Vagina (tissue), 2 donors: Measurements from ENCODE around the gene ZSWIM3. TPM values are rescaled to one million over a fixed set of nuclear protein-coding genes. Genes with fewer than 3 reads are reported as not detected.
A peak's percentile ranks its signal among the peaks of the same experiment; 100 is the strongest.

Experiments
- DNase-seq, 2 donors: peaks; one replicate each; pipeline ENCODE4 v3.0.0-alpha.2; 2017; ENCODE audit errors: extremely low spot score in 2 of 2
- H3K27ac ChIP-seq: fragments of 200-600 bp; sonication (generic); one replicate; pipeline ENCODE4 v1.5.1; 2019
- H3K27me3 ChIP-seq: fragments of 200-600 bp; sonication (generic); one replicate; pipeline ENCODE4 v1.5.1; 2019
- H3K36me3 ChIP-seq, 2 donors: fragments of 200-600 bp; sonication (generic); one replicate each; pipeline ENCODE4 v1.5.1; 2017 to 2019
- H3K4me1 ChIP-seq: fragments of 200-600 bp; sonication (generic); one replicate; pipeline ENCODE4 v1.5.1; 2019
- H3K4me3 ChIP-seq, 2 donors: fragments of 200-600 bp; sonication (generic); 1 replicate in 1 of 2; 2 replicates in 1 of 2; pipeline ENCODE4 v1.5.1; 2016 to 2019
- H3K9me3 ChIP-seq: fragments of 200-600 bp; sonication (generic); one replicate; pipeline ENCODE4 v1.5.1; 2019
- POLR2A ChIP-seq, 2 donors: fragments of 450-650 bp; IDR thresholded peaks; one replicate each; pipeline ENCODE4 v1.6.1; 2017; ENCODE audit warnings: antibody characterized with exemption in 2 of 2, mild to moderate bottlenecking in 2 of 2, moderate library complexity in 2 of 2
- POLR2AphosphoS5 ChIP-seq, 2 donors: sonication (generic); formaldehyde crosslinking; IDR thresholded peaks; one replicate each; pipeline ENCODE4 v1.9.0; 2017; ENCODE audit warnings: antibody characterized with exemption in 2 of 2, mild to moderate bottlenecking in 2 of 2, low read depth in 1 of 2; ENCODE audit not compliant: insufficient read depth in 1 of 2
- intact Hi-C: fragments of 100-400 bp; cut with DNase I; formaldehyde crosslinking; loops from one replicate; pipeline ENCODE4 v1.15.1; 2023
- total RNA-seq: library from RNA; depleted of rRNA; stranded (reverse); fragments of >200 nt; gene quantifications from one replicate; pipeline ENCODE4 v1.2.3, GENCODE V29; 2016
- TF ChIP-seq, protein P1 (sequence below), 3 experiments: fragments of 450-650 bp in 2 of 3; fragments of 200-600 bp in 1 of 3; sonication (generic) in 1 of 3; IDR thresholded peaks; one replicate each; pipeline ENCODE4 v1.5.1; 2017 to 2019; ENCODE audit warnings: antibody characterized with exemption in 3 of 3, mild to moderate bottlenecking in 2 of 3, moderate library complexity in 2 of 3

Gene ZSWIM3
- total RNA-seq, 1 donor from 2014 or later = 2.9 TPM

DNA sequence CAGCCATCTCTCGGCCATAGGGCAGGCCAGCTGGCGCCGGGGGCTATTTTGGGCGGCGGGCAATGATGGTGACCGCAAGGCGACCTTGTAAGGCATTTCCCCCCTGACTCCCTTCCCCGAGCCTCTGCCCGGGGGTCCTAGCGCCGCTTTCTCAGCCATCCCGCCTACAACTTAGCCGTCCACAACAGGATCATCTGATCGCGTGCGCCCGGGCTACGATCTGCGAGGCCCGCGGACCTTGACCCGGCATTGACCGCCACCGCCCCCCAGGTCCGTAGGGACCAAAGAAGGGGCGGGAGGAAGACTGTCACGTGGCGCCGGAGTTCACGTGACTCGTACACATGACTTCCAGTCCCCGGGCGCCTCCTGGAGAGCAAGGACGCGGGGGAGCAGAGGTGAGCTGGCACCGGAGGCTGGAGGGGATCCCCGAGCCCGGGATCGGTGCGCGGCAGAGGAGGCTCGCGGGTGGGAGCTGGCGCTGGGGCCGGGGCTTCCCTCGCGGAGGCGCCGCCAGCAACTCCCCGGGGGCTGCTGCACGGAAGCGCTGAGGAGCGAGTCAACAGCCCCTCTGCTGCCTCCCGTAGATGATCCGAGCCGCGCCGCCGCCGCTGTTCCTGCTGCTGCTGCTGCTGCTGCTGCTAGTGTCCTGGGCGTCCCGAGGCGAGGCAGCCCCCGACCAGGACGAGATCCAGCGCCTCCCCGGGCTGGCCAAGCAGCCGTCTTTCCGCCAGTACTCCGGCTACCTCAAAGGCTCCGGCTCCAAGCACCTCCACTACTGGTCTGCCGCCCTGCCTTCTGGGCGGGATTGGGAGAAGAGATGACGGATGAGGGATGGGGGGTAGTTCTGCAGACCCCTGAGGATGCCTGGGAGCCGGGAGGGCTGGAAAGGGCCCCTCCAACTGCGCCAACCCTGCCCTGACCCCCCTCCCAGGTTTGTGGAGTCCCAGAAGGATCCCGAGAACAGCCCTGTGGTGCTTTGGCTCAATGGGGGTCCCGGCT lies 33.9 kb downstream of the ZSWIM3 start, which contains the start of the genes CTSA and NEURL2:
Gene CTSA (plus strand): TSS at position 351 of the 999 bp plus-strand sequence. CDS start 234 bp downstream, at position 585.
Gene NEURL2 (minus strand): TSS at position 224 of the 999 bp plus-strand sequence. CDS start 217 bp downstream, at position 7.
- Histone ChIP-seq H3K4me1 (peaks cover 39% of the 10 kb centered on the region), H3K27me3 (no peaks in the 10 kb centered on the region), H3K9me3 (no peaks in the 10 kb centered on the region), H3K27ac (peak within 1 kb of the TSS; percentile 88), H3K36me3 (peaks cover 0 to 23% of the 10 kb centered on the region in 2 donors), H3K4me3 (peak within 1 kb of the TSS; percentile 67 to 92)
- intact Hi-C loops = loop anchor here (2.0 kb wide), 1 partner anchor 44 kb away; the partner anchor contains the start of gene PCIF1
- TF ChIP-seq POLR2A (IDR thresholded peaks at IDR 0.05) (no peak), POLR2AphosphoS5 (IDR thresholded peaks at IDR 0.05; ENCODE audit: insufficient read depth in 1 of 2, low read depth in 1 of 2) (peak; percentile 94 to 96)
- TF ChIP-seq, protein P1, sequence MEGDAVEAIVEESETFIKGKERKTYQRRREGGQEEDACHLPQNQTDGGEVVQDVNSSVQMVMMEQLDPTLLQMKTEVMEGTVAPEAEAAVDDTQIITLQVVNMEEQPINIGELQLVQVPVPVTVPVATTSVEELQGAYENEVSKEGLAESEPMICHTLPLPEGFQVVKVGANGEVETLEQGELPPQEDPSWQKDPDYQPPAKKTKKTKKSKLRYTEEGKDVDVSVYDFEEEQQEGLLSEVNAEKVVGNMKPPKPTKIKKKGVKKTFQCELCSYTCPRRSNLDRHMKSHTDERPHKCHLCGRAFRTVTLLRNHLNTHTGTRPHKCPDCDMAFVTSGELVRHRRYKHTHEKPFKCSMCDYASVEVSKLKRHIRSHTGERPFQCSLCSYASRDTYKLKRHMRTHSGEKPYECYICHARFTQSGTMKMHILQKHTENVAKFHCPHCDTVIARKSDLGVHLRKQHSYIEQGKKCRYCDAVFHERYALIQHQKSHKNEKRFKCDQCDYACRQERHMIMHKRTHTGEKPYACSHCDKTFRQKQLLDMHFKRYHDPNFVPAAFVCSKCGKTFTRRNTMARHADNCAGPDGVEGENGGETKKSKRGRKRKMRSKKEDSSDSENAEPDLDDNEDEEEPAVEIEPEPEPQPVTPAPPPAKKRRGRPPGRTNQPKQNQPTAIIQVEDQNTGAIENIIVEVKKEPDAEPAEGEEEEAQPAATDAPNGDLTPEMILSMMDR (IDR thresholded peaks at IDR 0.05) = no peak
- no peak for DNase-seq

DNA sequence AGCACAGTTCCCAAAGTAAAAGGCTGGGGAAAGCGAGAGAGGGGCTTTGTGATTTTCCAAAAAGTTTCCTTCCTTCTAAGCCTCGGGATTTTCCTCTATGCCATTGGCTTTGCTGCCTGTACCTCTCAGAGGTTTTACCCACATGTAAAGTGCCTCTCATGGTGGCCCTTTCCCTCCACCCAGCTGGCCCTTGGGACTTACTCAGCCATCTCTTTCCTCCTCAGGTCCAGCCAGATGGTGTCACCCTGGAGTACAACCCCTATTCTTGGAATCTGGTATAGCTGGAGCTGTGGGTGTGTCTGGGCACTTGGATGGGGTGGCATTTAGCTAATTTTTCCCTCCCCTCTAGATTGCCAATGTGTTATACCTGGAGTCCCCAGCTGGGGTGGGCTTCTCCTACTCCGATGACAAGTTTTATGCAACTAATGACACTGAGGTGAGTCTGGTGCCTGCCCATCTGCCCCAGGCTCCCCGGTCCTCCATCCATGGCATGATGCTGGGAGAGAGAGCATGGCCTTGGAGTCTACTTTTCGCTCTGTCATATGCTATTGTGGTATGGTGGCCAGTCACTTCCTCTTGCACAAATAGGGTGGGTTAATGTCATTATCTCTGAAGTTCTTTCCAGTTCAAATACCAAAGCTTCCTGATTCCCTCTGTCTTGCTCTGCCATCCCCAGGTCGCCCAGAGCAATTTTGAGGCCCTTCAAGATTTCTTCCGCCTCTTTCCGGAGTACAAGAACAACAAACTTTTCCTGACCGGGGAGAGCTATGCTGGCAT lies 34.8 kb downstream of the ZSWIM3 start:
- H3K4me3 ChIP-seq = peak overlapping the region; percentile 67 to 92
- H3K4me1 ChIP-seq = peaks cover 39% of the 10 kb centered on the region
- DNase-seq = no peak
- no peaks in the 10 kb centered on the region for H3K9me3 ChIP-seq
- H3K27me3 ChIP-seq = no peaks in the 10 kb centered on the region
- peak overlapping the region; percentile 88 for H3K27ac ChIP-seq
- intact Hi-C loops = no loop called here
- H3K36me3 ChIP-seq = peaks cover 0 to 30% of the 10 kb centered on the region in 2 donors
- TF ChIP-seq POLR2A (IDR thresholded peaks at IDR 0.05) = no peak

DNA sequence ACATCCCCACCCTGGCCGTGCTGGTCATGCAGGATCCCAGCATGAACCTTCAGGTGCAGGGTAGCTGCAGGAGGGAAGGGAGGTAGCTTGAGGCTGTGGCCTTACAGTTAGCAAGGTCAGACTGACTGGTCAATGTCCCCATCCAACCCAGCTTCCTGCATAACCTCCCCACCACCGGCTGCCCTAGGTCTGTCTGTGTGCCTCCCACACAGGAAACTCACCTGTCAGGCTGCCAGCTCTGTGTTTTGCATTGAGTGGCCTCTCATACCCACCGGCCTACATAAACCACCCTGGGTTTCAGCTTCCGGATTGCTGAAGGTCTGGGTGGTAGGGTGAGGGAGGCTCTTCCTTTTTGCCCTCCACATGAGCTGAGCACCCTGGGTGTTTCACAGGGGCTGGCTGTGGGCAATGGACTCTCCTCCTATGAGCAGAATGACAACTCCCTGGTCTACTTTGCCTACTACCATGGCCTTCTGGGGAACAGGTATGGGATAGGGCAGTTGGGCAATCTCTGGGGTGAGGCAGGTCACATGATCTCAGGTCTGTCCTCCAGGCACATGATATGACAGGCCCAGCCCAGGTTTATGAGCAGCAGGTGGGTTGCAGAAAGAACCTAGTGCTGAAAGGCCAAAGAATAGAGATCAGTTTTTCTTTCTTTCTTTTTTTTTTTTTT lies 35.5 kb downstream of the ZSWIM3 start:
- no peak for DNase-seq
- H3K27ac ChIP-seq = no peak overlapping the region
- H3K4me1 ChIP-seq = peaks cover 39% of the 10 kb centered on the region
- no peaks in the 10 kb centered on the region for H3K27me3 ChIP-seq
- no peaks in the 10 kb centered on the region for H3K9me3 ChIP-seq
- intact Hi-C loops = no loop called here
- H3K4me3 ChIP-seq = no peak overlapping the region
- TF ChIP-seq, protein P1 (IDR thresholded peaks at IDR 0.05) = no peak
- TF ChIP-seq POLR2A (IDR thresholded peaks at IDR 0.05) (no peak), POLR2AphosphoS5 (IDR thresholded peaks at IDR 0.05; ENCODE audit: insufficient read depth in 1 of 2, low read depth in 1 of 2) (no peak)
- peaks cover 0 to 35% of the 10 kb centered on the region in 2 donors for H3K36me3 ChIP-seq

DNA sequence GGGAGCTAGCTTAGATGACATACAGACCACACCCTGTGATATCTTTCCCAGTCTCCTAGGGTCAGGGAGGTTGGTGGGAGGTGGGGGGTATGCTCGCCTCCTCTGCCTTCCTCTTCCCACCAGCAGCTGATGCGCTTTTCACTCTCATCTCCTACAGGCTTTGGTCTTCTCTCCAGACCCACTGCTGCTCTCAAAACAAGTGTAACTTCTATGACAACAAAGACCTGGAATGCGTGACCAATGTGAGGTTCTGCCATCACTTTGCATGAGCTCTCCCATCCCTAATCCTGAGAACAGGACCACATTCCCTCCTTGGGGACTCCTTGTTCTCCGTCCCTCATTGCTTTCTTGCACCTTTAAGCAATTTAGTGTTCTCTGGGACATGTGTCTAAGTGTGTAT lies 36.4 kb downstream of the ZSWIM3 start:
- H3K27ac ChIP-seq = no peak overlapping the region
- peaks cover 0 to 39% of the 10 kb centered on the region in 2 donors for H3K36me3 ChIP-seq
- peaks cover 34% of the 10 kb centered on the region for H3K4me1 ChIP-seq
- intact Hi-C loops = no loop called here
- H3K9me3 ChIP-seq = no peaks in the 10 kb centered on the region
- H3K27me3 ChIP-seq = no peaks in the 10 kb centered on the region
- TF ChIP-seq POLR2AphosphoS5 (IDR thresholded peaks at IDR 0.05; ENCODE audit: insufficient read depth in 1 of 2, low read depth in 1 of 2) (no peak), POLR2A (IDR thresholded peaks at IDR 0.05) (no peak)
- TF ChIP-seq, protein P1 (IDR thresholded peaks at IDR 0.05) = no peak
- H3K4me3 ChIP-seq = no peak overlapping the region
- DNase-seq = no peak

DNA sequence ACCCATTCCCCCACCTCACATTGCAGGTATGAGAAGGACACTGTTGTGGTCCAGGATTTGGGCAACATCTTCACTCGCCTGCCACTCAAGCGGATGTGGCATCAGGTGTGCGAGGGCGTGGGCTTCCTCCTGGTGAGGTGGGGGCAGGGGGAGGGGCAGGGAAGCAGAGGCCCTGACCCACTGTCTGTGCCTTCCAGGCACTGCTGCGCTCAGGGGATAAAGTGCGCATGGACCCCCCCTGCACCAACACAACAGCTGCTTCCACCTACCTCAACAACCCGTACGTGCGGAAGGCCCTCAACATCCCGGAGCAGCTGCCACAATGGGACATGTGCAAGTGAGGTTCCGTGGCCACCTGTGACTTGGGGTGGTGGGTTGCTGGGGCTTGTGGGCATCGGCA lies 37.4 kb downstream of the ZSWIM3 start:
- H3K4me1 ChIP-seq = peaks cover 24% of the 10 kb centered on the region
- H3K27me3 ChIP-seq = no peaks in the 10 kb centered on the region
- no peak overlapping the region for H3K4me3 ChIP-seq
- H3K27ac ChIP-seq = no peak overlapping the region
- peaks cover 0 to 39% of the 10 kb centered on the region in 2 donors for H3K36me3 ChIP-seq
- no peak for DNase-seq
- H3K9me3 ChIP-seq = no peaks in the 10 kb centered on the region
- TF ChIP-seq POLR2AphosphoS5 (IDR thresholded peaks at IDR 0.05; ENCODE audit: insufficient read depth in 1 of 2, low read depth in 1 of 2) (no peak), POLR2A (IDR thresholded peaks at IDR 0.05) (no peak)
- TF ChIP-seq, protein P1 (IDR thresholded peaks at IDR 0.05) = no peak
- intact Hi-C loops = no loop called here
